NCI-H69 (cell line): ENCODE results near the gene TTC28.
"Not testable (repeated sequence)": the region's sequence is repeated elsewhere in the genome, so short reads cannot be mapped to it uniquely, and the experiment has no call there.

ENCODE experiments used
- DNase-seq: peaks from one replicate; lab custom pipeline; 2025; lab: John Stamatoyannopoulos, UW

Gene TTC28

DNA sequence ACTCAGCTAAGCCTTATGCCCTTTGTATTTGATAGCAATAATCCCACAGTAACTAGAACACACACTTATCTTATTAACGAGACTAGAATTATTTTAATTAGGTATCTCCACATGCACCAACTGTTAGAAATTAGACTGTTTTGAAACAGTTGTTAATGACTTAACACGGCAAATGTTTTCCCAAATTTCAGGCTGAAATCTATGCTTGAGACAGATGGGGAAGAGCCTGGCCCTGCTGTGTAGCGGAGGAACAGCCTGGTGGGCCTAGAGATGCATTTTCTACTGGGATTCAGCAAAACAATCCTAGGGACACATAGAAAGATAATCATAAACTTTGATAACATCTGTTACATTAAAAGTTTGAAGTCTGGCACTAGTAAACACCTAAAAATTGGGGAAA, 273.4 kb downstream of the TTC28 start:
- no peak for DNase-seq

DNA sequence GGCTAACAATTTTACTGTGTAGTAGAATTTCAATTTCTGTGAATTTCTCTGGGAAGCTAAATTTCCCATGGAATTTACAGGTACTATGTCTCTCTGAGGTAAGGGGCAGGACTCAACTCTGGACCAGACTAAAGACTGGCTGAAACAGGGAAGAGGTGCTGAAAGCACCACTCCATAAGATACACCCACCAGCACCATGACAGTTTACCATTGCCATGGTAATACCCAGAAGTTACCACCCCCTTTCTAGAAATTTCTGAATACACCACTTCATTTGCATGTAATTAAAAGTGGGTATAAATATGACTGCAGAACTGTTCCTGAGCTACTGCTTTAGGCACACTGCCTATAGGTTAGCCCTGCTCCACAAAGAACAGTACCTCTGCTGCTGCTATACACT, 274.1 kb downstream of the TTC28 start:
- no peak for DNase-seq

GRCh38 chr22:28402539-28402938, 277.1 kb downstream of the TTC28 start:
- DNase-seq, result no peak

- DNase-seq, result peak; percentile 17
Observed at GRCh38 chr22:28402060-28402459, 277.6 kb downstream of the TTC28 start.

- DNase-seq, result no peak
Observed at GRCh38 chr22:28398981-28399380, 280.7 kb downstream of the TTC28 start.

DNA sequence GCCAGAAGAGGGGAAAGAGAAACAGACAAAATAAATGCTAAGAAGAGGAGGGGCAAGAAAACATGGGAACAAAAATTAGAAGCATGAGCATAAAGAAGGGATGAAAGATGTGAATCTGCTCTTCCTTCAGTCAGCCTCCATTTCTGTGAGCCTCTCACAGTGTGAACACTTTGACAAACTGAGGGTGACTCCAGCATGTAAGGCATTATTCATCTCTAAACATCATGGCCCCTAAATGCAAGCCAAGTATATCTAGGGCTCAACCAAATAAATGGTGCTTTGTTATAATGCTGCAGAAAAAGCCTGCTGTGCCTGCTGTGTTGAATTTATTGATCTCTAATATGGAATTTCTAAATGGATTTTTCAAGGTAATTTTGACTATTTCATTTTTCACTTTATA, 281.3 kb downstream of the TTC28 start:
- DNase-seq, result no peak

GRCh38 chr22:28397306-28397705, 282.3 kb downstream of the TTC28 start:
- no peak for DNase-seq

DNA sequence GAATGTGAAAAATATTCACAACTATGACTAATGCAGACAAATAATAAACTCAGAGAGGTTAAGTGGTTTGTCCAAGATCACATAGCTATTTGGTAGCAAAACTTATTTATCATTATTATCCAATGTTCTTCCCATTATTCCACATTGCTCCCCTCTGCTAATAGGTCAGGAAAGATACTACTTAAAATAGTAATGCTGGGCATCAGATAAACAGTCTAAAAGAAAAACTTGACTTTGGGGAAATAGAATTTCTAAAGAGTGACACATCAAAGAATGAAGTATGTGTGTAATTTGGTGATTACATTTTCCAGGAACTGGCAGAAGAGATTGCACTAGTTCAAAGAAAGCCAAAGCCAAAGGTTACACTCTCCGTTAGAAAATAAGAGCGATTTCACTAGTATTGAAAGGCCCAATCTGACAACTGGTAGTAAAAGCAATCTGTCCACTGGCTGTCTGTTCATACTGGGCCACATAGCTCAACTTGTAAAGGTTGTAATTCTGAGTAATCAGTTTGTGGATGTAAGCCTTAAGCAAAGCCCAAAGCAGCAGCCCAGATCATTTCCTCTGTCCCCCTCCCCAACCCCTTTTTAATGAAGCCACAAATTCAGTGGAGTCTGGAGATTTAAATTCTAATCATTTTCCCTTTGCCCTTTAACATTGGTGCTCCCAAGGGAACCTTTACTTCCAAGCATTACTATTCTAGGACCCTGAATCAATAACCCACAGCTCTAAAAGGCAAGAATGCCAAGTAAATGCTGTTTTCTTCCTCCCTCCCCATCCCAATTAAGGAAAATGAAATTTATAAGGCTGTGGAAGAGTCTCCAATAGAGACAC, 283.5 kb downstream of the TTC28 start:
- peak; percentile 21 for DNase-seq

DNA sequence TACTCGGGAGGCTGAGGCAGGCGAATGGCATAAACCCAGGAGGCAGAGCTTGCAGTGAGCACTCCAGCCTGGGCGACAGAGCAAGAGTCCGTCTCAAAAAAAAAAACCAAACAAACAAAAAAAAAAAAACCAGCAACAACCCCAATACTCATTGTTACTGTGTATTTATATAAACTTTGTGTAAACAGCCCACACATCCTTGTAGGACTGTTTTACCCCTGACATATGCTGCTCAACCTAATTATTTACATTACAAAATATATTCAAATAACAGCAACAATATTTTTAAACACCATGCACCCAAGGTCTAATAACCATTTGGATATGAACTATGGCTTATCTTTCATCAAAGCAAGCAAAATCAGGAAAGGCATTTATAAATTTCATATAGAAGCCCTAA, 284.1 kb downstream of the TTC28 start:
- no peak for DNase-seq

GRCh38 chr22:28394513-28395110, 285.0 kb downstream of the TTC28 start:
- no peak for DNase-seq

DNA sequence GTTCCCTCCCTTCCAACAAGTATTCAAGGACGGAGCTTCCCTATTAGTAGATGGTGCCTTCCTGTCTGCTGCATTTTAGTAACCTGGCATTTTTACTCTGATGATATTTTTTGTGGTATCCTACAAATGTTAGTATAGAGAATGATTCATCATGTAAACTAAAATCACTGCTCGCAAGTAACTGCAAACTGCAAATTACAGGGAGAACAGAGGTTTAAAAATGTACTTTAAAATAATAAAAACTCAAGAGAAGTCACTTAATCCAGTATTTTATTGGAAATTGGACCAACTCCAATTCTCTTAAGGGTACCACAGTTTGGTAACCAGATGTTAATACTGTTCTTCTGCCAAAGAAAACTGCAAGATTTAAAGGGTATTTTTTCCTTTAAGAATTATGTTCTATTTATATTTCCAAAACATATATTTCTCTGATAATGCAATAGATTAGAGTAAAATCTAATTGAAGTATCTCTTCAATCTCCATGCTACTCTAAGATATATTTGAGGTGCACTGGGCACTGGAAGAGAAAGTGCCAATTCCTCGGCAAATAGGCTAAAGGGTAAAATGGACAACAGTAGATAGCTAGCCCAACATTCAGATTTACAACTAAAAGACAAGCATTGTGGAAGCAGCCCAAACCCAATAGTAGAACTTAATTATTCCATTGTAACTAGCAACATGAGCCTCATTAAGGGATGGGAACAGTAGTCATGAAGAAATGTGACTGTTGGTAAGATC, 298.0 kb downstream of the TTC28 start:
- peak; percentile 14 for DNase-seq

GRCh38 chr22:28379951-28380350, 299.7 kb downstream of the TTC28 start:
- no peak for DNase-seq

DNA sequence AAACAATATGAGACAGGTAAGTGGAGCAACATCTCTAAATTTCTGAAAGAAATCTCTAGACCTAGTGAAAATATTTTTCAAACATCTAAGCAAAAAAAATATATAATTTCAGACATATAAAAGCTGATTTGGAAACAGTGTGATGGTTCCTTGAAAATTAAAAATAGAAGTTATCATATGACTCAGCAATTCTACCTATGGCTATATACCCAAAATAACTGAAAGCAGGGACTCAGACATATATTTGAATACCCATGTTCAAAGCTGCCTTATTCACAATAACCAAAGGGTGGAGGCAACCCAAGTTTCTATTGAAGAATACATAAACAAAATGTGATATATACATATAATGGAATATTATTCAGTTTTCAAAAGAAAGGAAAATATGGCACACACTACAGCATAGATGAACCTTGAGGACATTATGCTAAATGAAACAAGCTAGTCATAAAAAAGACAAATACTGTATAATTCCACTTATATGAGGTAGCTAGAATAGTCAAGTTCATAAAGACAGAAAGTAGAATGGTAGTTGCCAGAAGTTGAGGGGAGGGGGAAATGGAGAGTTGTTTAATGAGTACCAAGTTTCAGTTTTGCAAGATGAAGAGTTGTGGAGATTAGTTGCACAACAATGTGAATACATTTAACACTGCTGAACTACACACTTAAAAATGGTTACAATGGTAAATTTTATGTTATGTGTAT, 300.4 kb downstream of the TTC28 start:
- no peak for DNase-seq

DNA sequence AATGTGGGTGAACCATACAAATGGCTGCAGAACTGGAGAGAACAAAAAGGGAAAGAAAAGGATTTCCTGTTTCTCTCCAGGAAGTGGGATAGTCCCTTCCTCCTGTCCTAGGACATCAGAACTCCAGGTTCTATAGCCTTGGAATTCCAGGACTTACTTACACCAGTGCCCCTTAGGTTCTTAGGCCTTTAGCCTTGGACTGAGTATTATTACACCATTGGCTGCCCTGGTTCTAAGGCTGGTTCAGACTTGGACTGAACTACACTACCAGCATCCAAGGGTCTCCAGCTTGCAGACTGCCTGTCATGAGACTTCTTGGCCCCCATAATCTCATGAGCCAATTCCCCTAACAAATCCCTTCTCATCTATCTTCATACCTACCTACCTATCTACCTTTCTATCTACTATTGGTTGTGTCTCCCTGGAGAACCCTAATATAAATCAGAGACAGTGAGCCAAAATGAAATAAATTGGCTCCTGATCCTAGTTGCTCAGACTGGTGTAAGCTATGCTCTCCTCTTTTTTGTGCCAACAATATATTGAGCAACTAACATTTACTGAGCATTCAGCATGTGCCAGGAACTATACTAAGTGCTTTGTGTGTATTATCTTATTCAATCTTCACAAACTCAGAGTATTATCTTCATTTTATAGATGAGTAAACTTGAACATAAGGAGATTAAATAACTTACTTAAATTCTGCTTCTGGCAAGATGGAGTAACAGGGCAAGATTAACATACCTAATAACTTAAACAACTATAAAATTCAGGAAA, 303.7 kb downstream of the TTC28 start:
- DNase-seq, result peak; percentile 16

DNA sequence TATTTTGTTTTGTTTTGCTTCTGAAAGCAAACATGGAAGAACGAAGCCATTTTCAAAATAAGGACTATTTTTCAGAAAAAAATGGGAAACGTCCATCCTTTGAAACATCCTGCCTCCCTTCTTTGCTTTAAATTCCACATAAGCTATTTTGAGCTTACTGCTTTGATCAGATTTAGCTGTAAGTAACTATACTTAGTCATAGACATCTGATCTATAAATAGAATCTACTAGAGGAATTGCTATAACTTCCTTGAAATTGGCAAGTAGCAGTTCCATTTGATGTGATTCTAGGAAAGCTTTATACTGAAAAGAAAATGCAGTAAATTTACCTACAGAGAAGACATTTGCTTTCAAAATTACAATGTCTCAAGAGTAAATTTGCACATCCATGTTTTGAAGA, 305.8 kb downstream of the TTC28 start:
- DNase-seq, result no peak

GRCh38 chr22:28369854-28370253, 309.8 kb downstream of the TTC28 start:
- no peak for DNase-seq

DNA sequence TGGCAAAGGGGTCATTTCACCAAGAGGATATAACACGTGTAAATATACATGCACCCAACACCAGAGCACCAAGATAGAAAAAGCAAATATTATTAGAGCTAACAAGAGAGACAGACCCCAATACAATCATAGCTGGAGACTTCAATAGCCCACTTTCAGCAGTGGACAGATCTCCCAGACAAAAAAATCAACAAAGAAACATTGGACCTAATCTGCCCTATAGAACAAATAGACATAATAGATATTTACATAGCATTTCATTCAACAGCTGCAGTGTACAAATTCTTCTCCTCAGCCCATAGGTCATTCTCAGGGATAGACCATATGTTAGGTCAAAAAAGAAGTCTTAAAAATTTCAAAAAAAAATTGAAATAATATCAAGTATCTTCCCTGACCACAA, 312.8 kb downstream of the TTC28 start:
- DNase-seq, result no peak

DNA sequence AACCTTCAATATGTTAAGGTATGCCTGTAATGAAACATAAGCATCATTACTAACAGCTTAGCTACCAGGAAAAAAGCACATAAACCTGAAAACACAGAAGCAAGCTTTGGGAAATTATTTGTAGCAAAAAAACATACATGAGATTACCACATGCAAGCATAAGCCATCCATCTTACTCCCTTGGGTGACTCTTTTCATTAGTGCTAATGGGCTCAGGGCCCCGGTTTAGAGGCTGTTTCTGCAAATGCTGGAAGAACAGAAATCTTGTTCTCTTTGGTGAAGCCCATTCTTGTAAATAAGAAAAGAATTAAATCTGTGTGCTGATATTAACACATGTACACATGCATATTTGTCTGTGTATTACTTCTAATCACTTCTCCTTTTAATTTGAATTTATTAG, 314.3 kb downstream of the TTC28 start:
- DNase-seq, result no peak

DNA sequence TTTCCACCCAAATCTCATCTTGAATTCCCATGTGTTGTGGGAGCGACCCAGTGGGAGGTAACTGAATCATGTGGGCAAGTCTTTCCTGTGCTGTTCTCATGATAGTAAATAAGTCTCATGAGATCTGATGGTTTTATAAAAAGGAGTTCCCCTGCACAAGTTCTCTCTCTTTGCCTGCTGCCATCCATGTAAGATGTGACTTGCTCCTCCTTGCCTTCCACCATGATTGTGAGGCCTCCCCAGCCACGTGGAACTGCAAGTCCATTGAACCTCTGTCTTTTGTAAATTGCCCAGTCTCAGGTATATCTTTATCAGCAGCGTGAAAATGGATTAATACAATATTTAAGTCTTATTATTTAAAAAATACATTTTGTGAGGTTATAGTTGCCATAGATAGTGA, 315.5 kb downstream of the TTC28 start:
- DNase-seq, result not testable (repeated sequence)

- DNase-seq, result no peak
Observed at GRCh38 chr22:28360939-28361338, 318.7 kb downstream of the TTC28 start.

GRCh38 chr22:28358312-28358711, 321.3 kb downstream of the TTC28 start:
- peak; percentile 22 for DNase-seq

- DNase-seq, result no peak
Observed at GRCh38 chr22:28357193-28357592, 322.4 kb downstream of the TTC28 start.
